GM18861 (cell line): ENCODE measurements around the gene THSD4.

ENCODE experiments used
- ATAC-seq: cut with Tn5 transposase; IDR thresholded peaks from one replicate; pipeline ENCODE4 v1.9.1; 2021; ENCODE audit not compliant: unreplicated experiment

The THSD4 gene

DNA sequence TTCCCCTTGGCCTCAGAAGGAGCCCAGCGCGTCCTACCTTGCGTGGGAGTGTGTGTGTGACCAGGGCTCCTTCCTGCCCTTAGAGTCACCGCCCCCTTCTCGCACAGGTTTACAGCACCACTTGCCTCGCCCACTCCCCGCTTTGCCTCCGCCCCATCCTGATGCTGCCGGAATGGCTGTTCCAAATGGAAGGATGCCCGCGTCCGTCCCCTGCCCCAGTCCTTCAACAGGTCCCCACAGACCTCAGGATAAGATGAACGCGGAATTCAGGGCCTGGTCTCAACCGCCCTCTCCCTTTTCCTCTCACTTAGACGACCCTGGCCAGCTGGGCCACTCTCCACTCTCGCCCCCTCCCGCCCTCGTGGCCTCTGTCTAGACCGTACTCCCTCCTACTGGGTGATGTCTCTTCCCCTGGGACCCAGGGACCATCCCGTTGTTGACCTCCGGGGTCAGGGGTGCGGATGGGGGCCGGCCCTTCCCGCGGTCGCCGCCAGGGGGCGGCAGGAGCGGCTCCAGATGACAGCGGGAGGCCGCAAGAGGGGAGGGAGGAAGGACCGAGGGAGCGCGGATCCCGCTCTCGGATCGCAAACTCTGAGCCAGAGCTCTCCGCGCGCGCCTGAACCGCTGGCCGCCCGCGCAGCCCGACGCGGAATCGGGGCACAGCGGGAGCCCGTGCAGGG, at the start of gene THSD4:
TSS of gene THSD4 (plus strand) at position 585 of the 680 bp plus-strand sequence.
- no peak for ATAC-seq

- no peak for ATAC-seq
Measured at GRCh38 chr15:71066983-71067382, 48.3 kb upstream of the THSD4 start.

DNA sequence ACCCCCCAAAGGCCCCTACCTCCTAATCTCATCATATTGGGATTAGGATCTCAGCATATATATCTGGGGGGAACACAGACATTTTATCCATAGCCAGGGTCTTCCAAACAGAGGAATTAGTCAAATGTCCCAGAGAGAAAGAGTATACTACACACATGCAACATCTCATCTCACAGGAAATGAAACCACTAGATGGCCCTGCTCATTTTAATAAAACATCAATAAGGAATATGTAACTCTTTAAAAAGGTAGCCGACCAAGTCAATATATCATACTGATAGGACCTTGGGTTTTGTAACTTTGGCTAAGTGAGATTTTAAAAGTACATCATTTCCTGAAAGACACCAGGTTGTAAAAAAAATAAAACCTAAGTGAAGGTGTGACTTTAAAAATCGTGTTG, 45.6 kb upstream of the THSD4 start:
- ATAC-seq = no peak

DNA sequence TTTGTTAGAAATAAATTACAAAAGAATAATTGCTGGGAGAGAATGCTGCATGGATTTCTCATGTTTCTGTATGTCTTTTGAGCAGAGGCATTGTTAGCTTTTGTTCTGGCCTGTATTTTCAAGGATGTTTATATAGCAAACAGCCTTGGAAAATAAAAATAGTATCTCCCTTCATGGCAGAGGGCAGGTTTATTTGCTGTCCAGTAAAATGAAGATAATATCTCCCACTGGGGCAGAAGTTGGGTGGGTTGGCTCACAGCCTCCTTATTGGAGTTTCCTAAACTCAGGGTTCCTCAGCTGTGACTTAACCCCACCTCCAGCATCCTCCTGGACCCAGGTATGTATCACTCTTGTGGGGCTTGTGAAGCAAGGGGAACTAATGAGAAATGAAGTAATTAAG, 43.7 kb upstream of the THSD4 start:
- no peak for ATAC-seq

GRCh38 chr15:71072423-71072822, 42.8 kb upstream of the THSD4 start:
- ATAC-seq = no peak

DNA sequence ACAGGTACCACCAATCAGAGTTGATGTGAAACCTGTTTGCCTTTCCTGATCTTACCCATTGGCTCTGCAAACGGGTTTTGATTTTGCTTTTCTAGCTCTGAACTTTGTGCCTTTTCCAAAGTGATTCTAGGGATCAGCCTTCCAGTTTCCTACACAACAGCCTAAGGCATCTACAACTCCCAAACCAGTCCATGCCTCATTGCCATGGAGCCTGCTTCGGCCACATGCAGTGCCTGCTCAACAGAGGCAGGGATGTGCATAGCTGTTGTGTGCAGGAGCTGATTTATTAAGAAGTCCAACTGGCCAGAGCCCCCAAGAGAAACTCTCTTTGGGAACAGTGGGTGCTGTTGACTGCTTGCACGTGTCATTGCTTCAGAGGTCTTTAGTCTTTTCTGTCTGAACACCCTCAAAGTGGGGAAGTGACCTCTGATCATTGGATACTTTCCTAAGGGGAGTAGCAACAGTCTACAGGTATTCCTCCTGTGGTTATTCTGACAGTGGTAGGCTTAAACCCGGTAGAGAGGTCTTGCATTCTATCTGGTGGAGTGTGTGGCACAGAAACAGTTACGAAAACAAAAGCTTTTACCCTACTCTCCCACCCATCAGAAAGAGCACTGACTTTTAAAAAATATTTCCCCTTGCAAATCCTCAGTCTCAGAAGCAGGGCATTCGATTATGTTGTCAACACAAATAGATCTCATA, 36.6 kb upstream of the THSD4 start:
- ATAC-seq = no peak

DNA sequence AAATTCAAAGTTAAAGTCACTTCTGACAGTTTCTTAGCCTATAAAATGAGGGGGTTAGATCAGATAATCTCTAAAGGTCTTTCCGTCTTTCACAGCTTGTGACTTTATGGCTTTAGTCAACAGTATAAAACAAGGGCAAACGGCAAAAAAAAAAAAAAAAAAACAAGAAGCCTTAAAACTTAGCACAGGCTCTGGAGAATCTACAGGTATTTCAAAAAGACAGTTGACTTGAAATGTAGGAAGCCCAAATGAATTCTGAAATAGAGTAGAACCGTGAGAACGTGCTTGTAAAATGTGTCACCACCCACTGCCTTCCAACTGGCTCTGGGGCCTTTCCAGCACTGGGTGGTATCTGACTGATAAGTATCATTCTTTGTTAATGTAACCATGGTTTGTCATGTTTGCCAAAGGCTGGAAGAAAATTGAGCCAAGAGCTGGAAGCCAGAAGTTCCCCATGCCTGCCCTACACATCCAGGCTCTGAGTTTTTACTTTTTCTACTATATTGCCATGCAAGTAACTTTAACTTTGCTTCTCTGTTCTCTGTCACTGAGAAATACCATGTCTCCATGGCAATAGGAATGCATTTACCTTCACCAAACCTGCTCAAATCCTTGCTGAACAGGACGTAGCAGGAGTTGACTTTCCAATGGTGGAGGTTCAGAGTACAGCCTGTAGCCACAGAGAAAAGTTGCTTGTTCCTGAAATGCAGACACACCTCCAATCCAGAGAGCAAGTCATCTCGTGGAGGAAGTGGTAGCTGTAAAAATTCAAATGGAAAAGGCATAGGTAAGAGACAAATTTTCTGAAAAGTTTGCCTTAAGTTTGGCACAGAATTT, 35.8 kb upstream of the THSD4 start:
- no peak for ATAC-seq

GRCh38 chr15:71080166-71080565, 35.1 kb upstream of the THSD4 start:
- ATAC-seq = no peak

- ATAC-seq = no peak
Measured at GRCh38 chr15:71080705-71081104, 34.6 kb upstream of the THSD4 start.

GRCh38 chr15:71082803-71083202, 32.5 kb upstream of the THSD4 start:
- no peak for ATAC-seq

DNA sequence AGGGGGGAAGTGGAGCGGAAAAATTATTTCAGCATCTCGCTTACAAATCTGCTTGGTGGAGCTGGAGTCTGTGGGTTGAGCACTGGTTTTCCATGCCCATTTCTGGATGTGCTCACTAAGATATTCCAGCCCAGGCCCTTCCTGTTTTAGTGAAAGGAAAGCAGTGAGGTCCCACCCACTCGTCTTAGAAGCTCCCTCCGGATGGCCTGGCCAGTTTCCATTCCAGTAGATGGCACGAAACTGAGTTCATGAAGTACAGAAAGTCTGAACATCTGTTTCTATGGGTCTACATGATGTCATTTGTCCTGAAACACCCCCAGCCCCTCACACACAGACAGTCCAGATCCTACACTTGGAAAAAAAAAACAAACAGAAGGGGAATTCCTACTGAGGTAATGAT, 31.9 kb upstream of the THSD4 start:
- no peak for ATAC-seq

GRCh38 chr15:71084264-71084663, 31.0 kb upstream of the THSD4 start:
- ATAC-seq = no peak

- ATAC-seq = no peak
Measured at GRCh38 chr15:71085809-71086208, 29.5 kb upstream of the THSD4 start.

DNA sequence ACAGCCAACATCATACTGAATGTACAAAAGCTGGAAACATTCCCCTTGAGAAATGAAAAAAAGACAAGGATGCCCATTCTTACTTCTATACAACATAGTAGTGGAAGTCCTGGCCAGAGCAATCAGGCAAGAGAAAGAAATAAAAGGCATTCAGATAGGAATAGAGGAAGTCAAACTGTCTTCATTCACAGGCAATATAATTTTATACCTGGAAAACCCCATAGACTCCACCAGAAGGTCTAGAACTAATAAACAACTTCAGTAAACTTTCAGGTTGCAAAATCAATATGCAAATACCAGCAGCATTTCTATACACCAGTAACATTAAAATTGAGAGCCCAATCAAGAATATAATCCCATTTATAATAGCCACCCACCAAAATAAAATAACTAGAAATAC, 27.1 kb upstream of the THSD4 start:
- ATAC-seq = no peak

GRCh38 chr15:71088683-71089082, 26.6 kb upstream of the THSD4 start:
- ATAC-seq = no peak

GRCh38 chr15:71089801-71090200, 25.5 kb upstream of the THSD4 start:
- ATAC-seq = no peak

DNA sequence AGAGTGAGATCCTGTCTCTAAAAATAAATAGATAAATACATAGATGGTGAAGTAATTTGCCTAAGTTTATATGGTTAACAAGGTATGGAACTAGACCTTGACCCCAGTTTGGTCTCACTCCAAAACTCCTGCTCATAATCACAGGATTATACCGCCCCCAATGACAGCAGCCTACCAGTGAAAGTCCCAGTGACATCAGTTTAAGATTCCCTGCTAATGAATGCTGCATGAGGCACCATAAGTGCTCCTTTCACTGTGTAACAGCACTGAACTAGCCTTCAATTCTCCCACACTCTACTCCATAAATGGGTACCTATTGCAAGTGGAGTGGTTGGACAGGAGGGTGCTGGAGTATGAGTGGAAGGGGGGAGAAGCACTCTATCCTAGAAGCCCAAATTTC, 23.7 kb upstream of the THSD4 start:
- ATAC-seq = no peak

DNA sequence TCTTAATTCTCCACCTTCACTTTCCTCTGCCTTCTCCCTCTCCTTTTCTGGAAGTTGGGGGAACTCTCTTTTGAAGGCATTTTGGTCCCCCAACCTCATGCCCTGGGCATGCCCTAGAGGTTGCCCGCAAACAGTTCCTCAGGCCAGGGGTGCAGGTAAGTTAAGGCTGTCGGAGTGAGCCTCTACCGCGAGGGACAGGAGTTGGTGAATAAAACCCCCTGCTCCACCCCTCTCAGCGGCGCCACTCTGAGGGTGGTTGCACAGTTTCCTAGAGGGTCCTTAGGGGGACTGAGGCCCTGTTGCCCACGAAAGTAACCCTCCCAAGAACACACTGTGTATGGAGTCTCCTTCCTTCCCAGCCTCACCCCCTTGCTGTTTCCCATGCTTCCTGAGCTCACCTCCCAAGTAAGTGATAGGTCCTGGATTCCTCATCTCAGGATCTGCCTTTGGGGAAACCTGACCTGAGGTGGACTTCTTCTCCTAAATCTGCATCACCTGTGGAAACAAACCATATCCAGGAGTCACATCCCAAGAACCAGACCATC, 23.1 kb upstream of the THSD4 start:
- no peak for ATAC-seq

DNA sequence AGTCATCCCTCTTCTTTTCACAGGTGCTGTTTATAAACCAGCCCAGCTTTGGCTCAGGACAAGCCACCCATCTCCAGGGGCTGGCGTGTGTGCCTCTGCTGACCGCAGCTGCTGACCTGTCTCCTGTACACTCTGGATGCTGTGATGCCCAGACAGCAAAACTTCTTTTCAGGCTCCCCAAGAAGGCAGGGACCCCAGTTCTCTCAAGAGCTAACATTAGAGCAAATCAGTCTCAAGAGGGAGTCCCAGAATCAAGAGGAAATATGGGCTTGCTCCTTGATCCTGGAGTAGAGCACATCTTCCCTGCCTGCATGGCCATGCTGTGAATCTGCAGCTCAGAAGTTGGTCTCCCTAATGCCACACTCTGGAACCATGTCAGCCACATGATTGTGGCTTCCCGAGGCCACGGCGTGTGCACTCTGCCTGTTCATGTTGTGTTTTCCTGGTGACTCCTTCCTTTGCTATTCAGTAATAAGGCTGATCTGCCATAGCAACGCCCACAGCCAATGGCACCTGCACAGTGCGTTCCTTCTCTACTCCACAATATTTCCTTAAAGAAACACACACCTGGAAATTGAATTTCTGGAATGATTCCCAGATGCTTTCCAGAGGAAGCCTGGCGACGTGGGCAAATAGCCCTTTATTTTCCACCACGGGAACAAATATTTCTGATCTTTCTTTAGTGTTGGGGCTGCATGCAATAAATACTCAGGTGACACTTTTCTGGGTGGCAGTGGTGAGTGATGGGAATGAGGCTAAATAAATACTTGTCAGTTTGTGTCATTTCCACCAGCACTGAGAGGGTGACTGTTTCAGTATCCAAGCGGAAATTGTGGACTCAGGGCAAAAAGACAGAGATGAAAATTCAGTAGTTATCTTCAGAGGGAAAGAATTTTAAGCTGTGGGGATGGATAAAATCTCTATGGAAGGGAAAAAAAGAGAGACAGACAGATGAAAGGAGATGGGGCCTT, 21.9 kb upstream of the THSD4 start:
- no peak for ATAC-seq

GRCh38 chr15:71094137-71094536, 21.1 kb upstream of the THSD4 start:
- no peak for ATAC-seq
